PC-9 (cell line): ENCODE measurements around the gene PCDHGB5.

Source experiments
- CTCF ChIP-seq: fragments of 200-600 bp; sonication (generic); conservative IDR thresholded peaks from 2 replicates; pipeline ENCODE4 v1.6.1; 2017; ENCODE audit warnings: mixed run types, antibody characterized with exemption, mild to moderate bottlenecking, moderate library complexity
- EZH2 ChIP-seq: fragments of 200-600 bp; sonication (generic); IDR thresholded peaks from 2 replicates; pipeline ENCODE4 v1.8.0; 2017; ENCODE audit warnings: antibody characterized with exemption, low read depth

- TF ChIP-seq CTCF = no peak
- no peak for TF ChIP-seq EZH2
Observed at GRCh38 chr5:141363952-141364660, 33.6 kb upstream of the PCDHGB5 start, which contains the start of gene PCDHGA5.
